MM.1S (cell line): ENCODE data around the gene COQ8B.

ENCODE experiments used
- CTCF ChIP-seq: fragments of 300-600 bp; sonication (generic); IDR thresholded peaks from 2 replicates; pipeline ENCODE4 v1.5.1; 2016; ENCODE audit warnings: antibody characterized with exemption, low read length, mixed read lengths
- EZH2phosphoT487 ChIP-seq: fragments of 300-600 bp; sonication (generic); IDR thresholded peaks from 2 replicates; pipeline ENCODE4 v1.6.1; 2018; ENCODE audit warnings: antibody characterized with exemption, low read length

GRCh38 chr19:40724855-40725254, 8.2 kb upstream of the COQ8B start:
- no peak for TF ChIP-seq CTCF
- no peak for TF ChIP-seq EZH2phosphoT487
